Stimulated activated CD4-positive, alpha-beta T cell treated with anti-CD3 and anti-CD28 coated beads, Interleukin-1b, Interleukin-23, amount 100 ng/mL, for 24 hours (primary cell): Measurements from ENCODE around the gene SLC36A1.
"Not testable (repeated sequence)": the region's sequence is repeated elsewhere in the genome, so short reads cannot be mapped to it uniquely, and the experiment has no call there.

ENCODE experiments used
- DNase-seq, 4 experiments: peaks; one replicate each; pipeline ENCODE4 v3.0.0-alpha.2; 2020; ENCODE audit warnings: low read depth in 4 of 4, low spot score in 1 of 4

The SLC36A1 gene

GRCh38 chr5:151447174-151448037 is at the start of gene SLC36A1:
SLC36A1 (plus strand) TSS chr5:151447603; CDS start chr5:151458793, 11,190 bp downstream.
- DNase-seq: peak; percentile 93 to 98 (median 96)

GRCh38 chr5:151405334-151406160 is 41.9 kb upstream of the SLC36A1 start:
- no peak for DNase-seq

- DNase-seq: no peak
Measured at GRCh38 chr5:151406322-151406947, 41.0 kb upstream of the SLC36A1 start.

GRCh38 chr5:151408591-151409230 is 38.7 kb upstream of the SLC36A1 start:
- DNase-seq: no peak

- no peak for DNase-seq
Measured at GRCh38 chr5:151413800-151414199, 33.6 kb upstream of the SLC36A1 start.

- DNase-seq: no peak
Measured at GRCh38 chr5:151414536-151414935, 32.9 kb upstream of the SLC36A1 start.

- no peak for DNase-seq
Measured at GRCh38 chr5:151417712-151418111, 29.7 kb upstream of the SLC36A1 start.

GRCh38 chr5:151420127-151420526 is 27.3 kb upstream of the SLC36A1 start:
- DNase-seq: no peak

- no peak for DNase-seq
Measured at GRCh38 chr5:151424892-151425523, 22.4 kb upstream of the SLC36A1 start.

- not testable (repeated sequence) for DNase-seq
Measured at GRCh38 chr5:151426347-151426746, 21.1 kb upstream of the SLC36A1 start.

- DNase-seq: no peak
Measured at GRCh38 chr5:151427258-151427657, 20.1 kb upstream of the SLC36A1 start.

GRCh38 chr5:151430731-151431130 is 16.7 kb upstream of the SLC36A1 start:
- no peak for DNase-seq

- no peak for DNase-seq
Measured at GRCh38 chr5:151431666-151432065, 15.7 kb upstream of the SLC36A1 start.

- no peak for DNase-seq
Measured at GRCh38 chr5:151432210-151432609, 15.2 kb upstream of the SLC36A1 start.

GRCh38 chr5:151434570-151435237 is 12.7 kb upstream of the SLC36A1 start:
- no peak for DNase-seq

GRCh38 chr5:151448038-151448985 is 909 bp downstream of the SLC36A1 start:
- DNase-seq: peak in 1 of 4 experiments; percentile 1

- DNase-seq: no peak
Measured at GRCh38 chr5:151449297-151449696, 1.9 kb downstream of the SLC36A1 start.

- DNase-seq: no peak
Measured at GRCh38 chr5:151449839-151450238, 2.4 kb downstream of the SLC36A1 start.

GRCh38 chr5:151450605-151451004 is 3.2 kb downstream of the SLC36A1 start:
- DNase-seq: no peak
